HL-60 (cell line): ENCODE data around the gene ARMC2.

Experiments used
- DNase-seq, 2 experiments: peaks; one replicate each; pipeline ENCODE4 v3.0.0-alpha.2; 2010 to 2020; ENCODE audit warnings: low read depth in 1 of 2, low spot score in 1 of 2
- H3K27ac ChIP-seq: fragments of 250-450 bp; sonication (Bioruptor Pico); replicated peaks from 2 replicates; pipeline ENCODE4 v1.5.1; 2020; ENCODE audit warnings: mild to moderate bottlenecking, moderate library complexity
- H3K27me3 ChIP-seq: fragments of 250-450 bp; sonication (Bioruptor Pico); 2 replicates; pipeline ENCODE4 v1.5.1; 2021; ENCODE audit warnings: mild to moderate bottlenecking, moderate library complexity; ENCODE audit not compliant: insufficient read depth, poor library complexity, severe bottlenecking
- H3K4me3 ChIP-seq: replicated peaks from 2 replicates; pipeline ENCODE4 v1.5.1; 2011; ENCODE audit warnings: mild to moderate bottlenecking, control low read depth, low read length; ENCODE audit not compliant: insufficient read depth
- GABPA ChIP-seq: IDR thresholded peaks from 2 replicates; pipeline ENCODE4 v1.6.1; 2012; ENCODE audit warnings: low read depth
- POLR2AphosphoS5 ChIP-seq: IDR thresholded peaks from 2 replicates; pipeline ENCODE4 v1.6.1; 2012; ENCODE audit warnings: low read depth
- SPI1 ChIP-seq: IDR thresholded peaks from 2 replicates; pipeline ENCODE4 v1.6.1; 2012; ENCODE audit warnings: low read depth, mild to moderate bottlenecking, borderline replicate concordance
- TF ChIP-seq, protein P1 (sequence below): IDR thresholded peaks from one replicate; pipeline ENCODE4 v1.5.1; 2011; ENCODE audit warnings: low read length, control low read depth, inconsistent platforms; ENCODE audit not compliant: insufficient read depth
- TF ChIP-seq, protein P2 (sequence below): IDR thresholded peaks from 2 replicates; pipeline ENCODE4 v1.6.1; 2012; ENCODE audit warnings: low read depth; ENCODE audit not compliant: insufficient replicate concordance

ARMC2 gene

GRCh38 chr6:108835218-108835850, 12.9 kb upstream of the ARMC2 start:
- H3K4me3 ChIP-seq: no peak overlapping the region
- DNase-seq: peak; percentile 75 to 87
- no peaks in the 10 kb centered on the region for H3K27me3 ChIP-seq
- H3K27ac ChIP-seq: no peak overlapping the region
- TF ChIP-seq, protein P1, sequence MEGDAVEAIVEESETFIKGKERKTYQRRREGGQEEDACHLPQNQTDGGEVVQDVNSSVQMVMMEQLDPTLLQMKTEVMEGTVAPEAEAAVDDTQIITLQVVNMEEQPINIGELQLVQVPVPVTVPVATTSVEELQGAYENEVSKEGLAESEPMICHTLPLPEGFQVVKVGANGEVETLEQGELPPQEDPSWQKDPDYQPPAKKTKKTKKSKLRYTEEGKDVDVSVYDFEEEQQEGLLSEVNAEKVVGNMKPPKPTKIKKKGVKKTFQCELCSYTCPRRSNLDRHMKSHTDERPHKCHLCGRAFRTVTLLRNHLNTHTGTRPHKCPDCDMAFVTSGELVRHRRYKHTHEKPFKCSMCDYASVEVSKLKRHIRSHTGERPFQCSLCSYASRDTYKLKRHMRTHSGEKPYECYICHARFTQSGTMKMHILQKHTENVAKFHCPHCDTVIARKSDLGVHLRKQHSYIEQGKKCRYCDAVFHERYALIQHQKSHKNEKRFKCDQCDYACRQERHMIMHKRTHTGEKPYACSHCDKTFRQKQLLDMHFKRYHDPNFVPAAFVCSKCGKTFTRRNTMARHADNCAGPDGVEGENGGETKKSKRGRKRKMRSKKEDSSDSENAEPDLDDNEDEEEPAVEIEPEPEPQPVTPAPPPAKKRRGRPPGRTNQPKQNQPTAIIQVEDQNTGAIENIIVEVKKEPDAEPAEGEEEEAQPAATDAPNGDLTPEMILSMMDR: peak; percentile 94
- TF ChIP-seq SPI1: no peak

DNA sequence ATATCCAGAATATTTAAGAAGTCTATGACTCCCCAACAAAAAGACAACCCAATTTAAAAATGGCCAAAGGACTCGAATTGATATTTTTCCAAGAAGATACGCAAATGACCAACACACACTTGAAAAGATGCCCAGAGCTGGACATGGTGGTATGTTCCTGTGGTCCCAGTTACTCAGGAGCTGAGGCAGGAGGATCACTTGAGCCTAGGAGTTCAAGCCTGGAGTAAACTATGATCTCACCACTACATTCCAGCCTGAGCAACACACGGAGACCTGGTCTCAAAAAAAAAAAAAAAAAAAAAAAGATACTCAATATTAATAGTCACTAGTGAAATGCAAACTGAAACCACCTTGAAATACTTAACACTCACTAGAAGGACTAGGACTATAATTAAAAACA, 12.2 kb upstream of the ARMC2 start:
- Histone ChIP-seq H3K27ac (no peak overlapping the region), H3K27me3 (no peaks in the 10 kb centered on the region), H3K4me3 (no peak overlapping the region)
- TF ChIP-seq GABPA (no peak), POLR2AphosphoS5 (no peak), SPI1 (no peak)
- TF ChIP-seq, protein P1: no peak
- TF ChIP-seq, protein P2, sequence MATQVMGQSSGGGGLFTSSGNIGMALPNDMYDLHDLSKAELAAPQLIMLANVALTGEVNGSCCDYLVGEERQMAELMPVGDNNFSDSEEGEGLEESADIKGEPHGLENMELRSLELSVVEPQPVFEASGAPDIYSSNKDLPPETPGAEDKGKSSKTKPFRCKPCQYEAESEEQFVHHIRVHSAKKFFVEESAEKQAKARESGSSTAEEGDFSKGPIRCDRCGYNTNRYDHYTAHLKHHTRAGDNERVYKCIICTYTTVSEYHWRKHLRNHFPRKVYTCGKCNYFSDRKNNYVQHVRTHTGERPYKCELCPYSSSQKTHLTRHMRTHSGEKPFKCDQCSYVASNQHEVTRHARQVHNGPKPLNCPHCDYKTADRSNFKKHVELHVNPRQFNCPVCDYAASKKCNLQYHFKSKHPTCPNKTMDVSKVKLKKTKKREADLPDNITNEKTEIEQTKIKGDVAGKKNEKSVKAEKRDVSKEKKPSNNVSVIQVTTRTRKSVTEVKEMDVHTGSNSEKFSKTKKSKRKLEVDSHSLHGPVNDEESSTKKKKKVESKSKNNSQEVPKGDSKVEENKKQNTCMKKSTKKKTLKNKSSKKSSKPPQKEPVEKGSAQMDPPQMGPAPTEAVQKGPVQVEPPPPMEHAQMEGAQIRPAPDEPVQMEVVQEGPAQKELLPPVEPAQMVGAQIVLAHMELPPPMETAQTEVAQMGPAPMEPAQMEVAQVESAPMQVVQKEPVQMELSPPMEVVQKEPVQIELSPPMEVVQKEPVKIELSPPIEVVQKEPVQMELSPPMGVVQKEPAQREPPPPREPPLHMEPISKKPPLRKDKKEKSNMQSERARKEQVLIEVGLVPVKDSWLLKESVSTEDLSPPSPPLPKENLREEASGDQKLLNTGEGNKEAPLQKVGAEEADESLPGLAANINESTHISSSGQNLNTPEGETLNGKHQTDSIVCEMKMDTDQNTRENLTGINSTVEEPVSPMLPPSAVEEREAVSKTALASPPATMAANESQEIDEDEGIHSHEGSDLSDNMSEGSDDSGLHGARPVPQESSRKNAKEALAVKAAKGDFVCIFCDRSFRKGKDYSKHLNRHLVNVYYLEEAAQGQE: no peak
- DNase-seq: no peak

DNA sequence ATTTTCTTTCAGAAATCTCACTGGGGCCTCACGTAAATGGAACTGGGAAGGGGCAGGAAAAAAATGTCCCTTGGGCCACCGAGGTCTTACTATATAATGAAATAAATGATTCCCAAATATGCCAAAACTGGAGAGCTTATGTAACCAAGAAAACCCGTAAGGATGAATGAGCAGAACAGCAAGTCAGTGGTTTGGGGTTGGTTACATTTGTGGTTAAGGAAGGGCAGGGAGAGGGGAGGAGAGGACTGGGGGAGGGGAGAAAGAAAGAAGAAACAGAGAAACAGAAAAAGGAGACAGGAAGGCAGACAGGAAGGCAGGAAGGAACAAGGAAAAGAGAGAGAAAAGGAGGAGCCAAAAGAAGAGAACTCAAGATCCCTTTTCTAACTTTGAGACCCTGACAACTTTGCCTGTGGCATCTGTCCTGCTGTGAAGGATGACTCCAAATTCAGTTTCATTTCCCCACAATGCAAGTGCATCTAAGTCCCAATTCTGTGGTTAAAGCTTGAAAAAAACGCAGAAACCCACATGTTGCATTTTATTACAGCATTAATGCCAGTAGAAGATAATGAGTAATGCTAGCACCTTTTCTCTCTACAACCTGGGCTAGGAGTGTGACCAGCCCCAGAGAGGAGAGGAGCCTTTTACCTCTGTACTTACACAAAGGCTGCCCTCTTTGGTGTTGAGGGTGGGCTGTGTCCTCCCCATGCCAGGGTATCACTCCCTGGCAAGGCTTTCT, 10.8 kb upstream of the ARMC2 start:
- H3K4me3 ChIP-seq: no peak overlapping the region
- peak in 1 of 2 experiments; percentile 30 for DNase-seq
- TF ChIP-seq SPI1: no peak
- TF ChIP-seq GABPA: no peak
- TF ChIP-seq POLR2AphosphoS5: no peak
- TF ChIP-seq, protein P1: no peak
- TF ChIP-seq, protein P2: no peak
- no peak overlapping the region for H3K27ac ChIP-seq
- H3K27me3 ChIP-seq: no peaks in the 10 kb centered on the region
